HG02678 (cell line): ENCODE measurements around the gene ABCG2.
A peak's percentile ranks its signal among the peaks of the same experiment; 100 is the strongest.
"Not testable (repeated sequence)": the region's sequence is repeated elsewhere in the genome, so short reads cannot be mapped to it uniquely, and the experiment has no call there.

Experiments
- ATAC-seq: cut with Tn5 transposase; IDR thresholded peaks from one replicate; pipeline ENCODE4 v1.9.1; 2021; ENCODE audit warnings: mild to moderate bottlenecking, moderate library complexity; ENCODE audit not compliant: unreplicated experiment

Gene ABCG2

DNA sequence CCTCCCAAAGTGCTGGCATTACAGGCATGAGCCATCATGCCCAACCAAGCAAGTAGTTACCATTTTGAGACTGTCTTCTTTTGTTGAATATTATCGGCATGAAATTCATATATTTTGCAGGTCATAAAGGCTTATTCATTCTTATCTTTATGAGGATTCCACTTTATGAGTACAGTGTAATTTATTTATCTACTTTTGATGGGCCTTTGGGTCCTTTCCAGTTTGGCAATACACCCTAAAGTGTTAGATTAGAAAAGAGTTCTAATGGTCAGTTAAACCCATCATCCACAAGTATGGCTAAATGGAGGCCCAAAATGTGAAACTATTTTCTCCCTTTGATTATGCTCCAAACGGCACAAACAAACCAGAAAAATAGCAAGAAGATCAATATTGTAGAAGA, 10.9 kb upstream of the ABCG2 start:
- ATAC-seq = no peak

DNA sequence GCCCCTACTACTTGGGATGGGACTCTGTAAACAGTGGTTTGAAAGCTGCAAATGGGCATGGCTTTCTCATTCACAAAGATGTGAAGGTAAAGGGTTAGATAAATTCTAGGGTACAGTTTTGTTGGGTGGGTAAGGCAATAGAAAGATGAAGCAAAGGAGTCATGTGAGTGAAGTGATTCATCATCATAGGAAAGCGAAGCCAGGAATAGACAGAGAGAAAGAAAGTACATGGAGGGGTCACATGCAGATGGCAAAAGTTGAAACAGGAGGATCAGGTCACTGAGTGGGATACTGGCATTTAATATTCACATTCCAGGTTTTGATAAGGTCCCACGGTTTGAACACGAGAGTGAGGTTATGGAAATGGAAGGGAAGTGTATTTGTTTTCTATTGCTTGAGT, 8.2 kb upstream of the ABCG2 start:
- no peak for ATAC-seq

- ATAC-seq = no peak
Observed at GRCh38 chr4:88163336-88163735, 4.9 kb upstream of the ABCG2 start.

DNA sequence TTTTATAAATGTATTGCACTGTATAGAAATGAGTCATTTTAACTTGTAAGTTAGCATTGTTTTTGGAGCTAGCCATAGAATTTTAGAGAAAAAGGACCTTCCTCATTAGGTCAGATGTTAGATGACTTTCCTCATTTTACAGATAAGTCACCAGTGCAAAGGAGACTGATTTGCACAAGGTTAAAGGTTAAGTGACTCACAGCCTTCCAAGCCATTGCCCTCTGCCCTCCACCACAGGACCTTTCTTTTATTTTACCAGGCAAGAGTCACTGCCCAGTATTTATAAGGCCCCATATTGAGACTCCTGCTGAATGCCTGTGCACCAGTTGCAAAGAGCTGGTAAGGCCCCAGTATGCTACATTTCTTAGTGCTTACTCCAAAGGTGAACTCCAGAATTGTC, 4.2 kb upstream of the ABCG2 start:
- no peak for ATAC-seq

GRCh38 chr4:88159229-88159725, 838 bp upstream of the ABCG2 start:
- peak; percentile 47 for ATAC-seq

DNA sequence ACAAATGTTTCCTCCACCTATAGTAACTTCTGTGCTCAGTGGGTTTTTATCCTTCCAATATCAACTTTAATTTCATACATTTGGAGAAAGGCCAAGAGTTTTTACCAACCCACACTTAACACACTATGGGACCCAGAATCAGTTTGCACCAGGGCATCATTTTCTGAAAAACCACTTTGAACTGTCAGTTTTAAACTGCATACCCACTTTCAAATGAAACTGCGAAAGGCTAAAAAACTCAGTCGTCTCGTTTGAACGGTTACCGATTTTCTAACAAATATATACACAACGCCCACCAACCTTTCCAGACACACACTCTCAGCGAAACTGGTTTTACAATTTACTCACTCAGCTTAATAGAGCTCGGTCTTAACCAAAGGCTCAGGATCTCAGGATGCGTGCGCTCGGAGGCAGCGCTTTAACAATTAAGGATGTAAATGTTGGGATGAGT, 376 bp downstream of the ABCG2 start:
- peak; percentile 37 for ATAC-seq

- ATAC-seq = not testable (repeated sequence)
Observed at GRCh38 chr4:88152331-88152730, 6.1 kb downstream of the ABCG2 start.

GRCh38 chr4:88148560-88148959, 9.9 kb downstream of the ABCG2 start:
- no peak for ATAC-seq

- no peak for ATAC-seq
Observed at GRCh38 chr4:88147799-88148217, 10.6 kb downstream of the ABCG2 start.

GRCh38 chr4:88146891-88147290, 11.5 kb downstream of the ABCG2 start:
- ATAC-seq = no peak

DNA sequence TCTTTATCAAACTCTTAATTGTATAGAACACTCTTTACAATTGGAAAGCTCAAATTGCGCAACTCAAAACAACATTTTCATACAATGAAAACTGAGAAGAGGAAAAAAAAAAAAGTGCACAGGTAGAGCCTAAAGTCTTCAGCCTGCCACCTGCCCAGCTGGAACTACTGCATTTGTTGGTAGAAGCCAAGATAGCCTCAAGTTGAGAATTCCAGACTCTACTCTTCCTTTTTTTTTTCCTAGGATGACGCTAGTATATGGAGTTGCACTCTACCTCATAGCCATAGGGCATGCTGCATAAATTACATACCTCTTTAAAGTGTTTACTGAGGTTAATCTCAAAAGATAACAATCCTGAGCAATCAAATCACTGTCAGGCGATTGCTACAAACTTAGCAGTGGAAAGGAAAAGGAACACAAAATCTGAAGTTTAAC, 13.6 kb downstream of the ABCG2 start:
- ATAC-seq = no peak

- ATAC-seq = no peak
Observed at GRCh38 chr4:88144048-88144447, 14.4 kb downstream of the ABCG2 start.

- ATAC-seq = no peak
Observed at GRCh38 chr4:88143504-88143903, 14.9 kb downstream of the ABCG2 start.

GRCh38 chr4:88138561-88138960, 19.9 kb downstream of the ABCG2 start:
- no peak for ATAC-seq

DNA sequence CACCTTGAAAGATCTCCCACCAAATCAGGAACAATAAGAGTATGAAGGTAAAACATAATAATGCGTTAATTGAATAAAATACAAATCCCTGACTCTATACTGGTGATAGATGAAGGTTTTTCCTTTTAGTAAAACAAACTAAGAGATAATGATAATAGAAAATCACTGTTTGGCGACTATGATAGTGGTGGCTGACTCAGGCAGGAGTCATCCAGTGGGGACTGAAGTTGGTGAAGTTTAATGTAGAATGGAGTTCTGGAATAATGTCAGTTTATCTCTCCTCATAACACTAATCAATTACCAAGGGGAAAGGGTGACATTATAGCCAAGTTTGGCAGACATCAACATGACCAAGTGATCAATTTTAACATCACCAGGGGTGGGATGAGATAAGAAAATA, 21.3 kb downstream of the ABCG2 start:
- no peak for ATAC-seq

- ATAC-seq = no peak
Observed at GRCh38 chr4:88136249-88136648, 22.2 kb downstream of the ABCG2 start.

DNA sequence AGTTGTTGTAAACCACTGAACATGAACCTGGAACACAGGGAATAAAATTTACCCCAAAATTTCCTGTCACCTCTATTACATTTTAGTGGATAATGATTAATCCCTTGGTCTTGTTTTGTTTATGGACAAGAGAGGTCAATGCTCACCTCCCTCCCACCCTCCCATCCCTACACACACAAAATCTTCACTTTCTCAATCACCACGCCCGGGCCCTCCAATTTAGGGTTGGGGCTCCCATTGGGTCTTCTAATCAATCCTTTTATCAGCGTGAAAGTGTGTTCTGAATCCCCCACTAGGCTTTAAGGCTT, 23.1 kb downstream of the ABCG2 start:
- ATAC-seq = no peak

DNA sequence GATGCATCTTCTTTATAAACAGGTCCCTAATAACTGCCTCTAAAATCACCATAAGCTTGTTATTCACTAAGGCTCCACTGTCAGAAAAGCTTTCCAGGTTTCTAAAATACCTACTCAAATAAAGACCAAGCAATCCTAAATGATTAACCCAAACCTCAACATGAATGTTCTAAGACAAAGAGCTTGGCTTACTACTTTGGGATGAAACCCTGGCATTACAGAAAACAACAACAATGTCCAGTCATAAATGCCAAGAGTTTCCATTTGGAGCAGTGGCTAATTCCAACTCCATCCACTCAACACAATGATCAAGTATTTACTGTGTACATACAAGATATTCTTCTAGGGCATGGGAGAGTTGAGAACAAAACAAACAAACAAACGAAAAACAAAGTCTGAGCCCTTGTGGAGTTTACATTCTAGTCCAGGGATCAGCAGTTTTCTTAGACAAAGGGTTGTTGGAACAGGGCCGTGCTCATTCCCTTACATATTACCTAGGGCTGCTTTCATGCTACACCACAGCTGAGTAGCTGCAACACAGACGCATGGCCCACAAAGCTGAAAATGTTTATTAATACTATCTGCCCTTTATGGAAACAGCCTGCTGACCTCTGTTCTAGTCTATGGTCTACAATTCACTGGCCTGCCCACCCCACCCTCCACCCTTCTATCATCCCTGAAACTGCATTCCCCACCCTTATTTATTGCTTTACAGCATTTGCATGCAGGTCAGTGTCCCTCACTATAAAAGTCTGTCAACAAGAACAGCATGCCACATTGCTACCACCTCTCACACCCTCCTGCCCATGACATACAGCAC, 23.7 kb downstream of the ABCG2 start:
- ATAC-seq = no peak

- ATAC-seq = no peak
Observed at GRCh38 chr4:88134111-88134510, 24.3 kb downstream of the ABCG2 start.

DNA sequence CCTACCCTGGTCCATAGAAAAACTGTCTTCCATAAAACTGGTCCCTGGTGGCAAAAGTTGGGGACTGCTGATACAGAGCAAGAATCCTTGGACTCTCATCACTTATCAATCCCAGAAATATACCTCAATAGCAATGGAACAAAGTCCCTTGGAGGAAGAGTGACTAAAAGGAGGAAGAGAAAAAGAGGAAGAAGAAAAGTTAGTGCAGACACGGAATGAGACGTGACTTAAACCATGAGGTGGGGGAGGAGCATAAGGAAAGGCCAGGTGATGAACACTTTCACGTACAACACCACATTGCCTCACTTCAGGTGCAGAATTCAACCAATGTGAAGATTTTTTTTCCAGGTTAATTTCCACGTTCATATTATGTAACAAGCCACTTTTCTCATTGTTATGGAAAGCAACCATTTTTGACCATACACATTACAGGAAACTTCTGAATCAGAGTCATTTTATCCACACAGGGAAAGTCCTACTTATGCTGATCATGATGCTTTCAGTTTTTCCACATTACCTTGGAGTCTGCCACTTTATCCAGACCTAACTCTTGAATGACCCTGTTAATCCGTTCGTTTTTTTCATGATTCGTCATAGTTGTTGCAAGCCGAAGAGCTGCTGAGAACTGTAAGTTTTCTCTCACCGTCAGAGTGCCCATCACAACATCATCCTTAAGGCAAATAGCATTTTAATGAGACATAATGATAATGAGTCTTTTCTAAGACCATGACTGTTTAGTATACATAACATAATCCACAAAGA, 27.7 kb downstream of the ABCG2 start:
- no peak for ATAC-seq

- no peak for ATAC-seq
Observed at GRCh38 chr4:88130003-88130402, 28.4 kb downstream of the ABCG2 start.

DNA sequence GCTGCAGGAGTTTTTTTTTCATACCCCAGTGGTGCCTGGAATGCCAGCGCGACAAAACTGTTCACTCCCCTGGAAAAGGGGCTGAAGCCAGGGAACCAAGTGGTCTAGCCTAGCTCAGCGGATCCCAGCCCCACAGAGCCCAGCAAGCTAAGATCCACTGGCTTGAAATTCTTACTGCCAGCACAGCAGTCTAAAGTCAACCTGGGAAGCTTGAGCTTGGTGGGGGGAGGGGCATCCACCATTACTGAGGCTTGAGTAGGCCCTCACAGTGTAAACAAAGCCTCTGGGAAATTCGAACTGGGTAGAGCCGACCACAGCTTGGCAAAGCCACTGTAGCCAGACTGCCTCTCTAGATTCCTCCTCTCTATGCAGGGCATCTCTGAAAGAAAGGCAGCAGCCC, 36.2 kb downstream of the ABCG2 start:
- not testable (repeated sequence) for ATAC-seq
